H54 (cell line): ENCODE data around the gene UBC.
"Not testable (repeated sequence)": the region's sequence is repeated elsewhere in the genome, so short reads cannot be mapped to it uniquely, and the experiment has no call there.

ENCODE experiments used
- DNase-seq: peaks from one replicate; pipeline ENCODE4 v3.0.0; 2011; ENCODE audit warnings: low spot score, mixed read lengths; ENCODE audit not compliant: insufficient read length
- FAIRE-seq: peaks from 3 replicates; lab custom pipeline; 2011; peaks lifted over from hg19 to GRCh38; lab: Jason Lieb, UNC
- POLR2A ChIP-seq: IDR thresholded peaks from 2 replicates; pipeline ENCODE4 v1.6.1; 2011; ENCODE audit warnings: low read depth, mild to moderate bottlenecking, low read length

The UBC gene

DNA sequence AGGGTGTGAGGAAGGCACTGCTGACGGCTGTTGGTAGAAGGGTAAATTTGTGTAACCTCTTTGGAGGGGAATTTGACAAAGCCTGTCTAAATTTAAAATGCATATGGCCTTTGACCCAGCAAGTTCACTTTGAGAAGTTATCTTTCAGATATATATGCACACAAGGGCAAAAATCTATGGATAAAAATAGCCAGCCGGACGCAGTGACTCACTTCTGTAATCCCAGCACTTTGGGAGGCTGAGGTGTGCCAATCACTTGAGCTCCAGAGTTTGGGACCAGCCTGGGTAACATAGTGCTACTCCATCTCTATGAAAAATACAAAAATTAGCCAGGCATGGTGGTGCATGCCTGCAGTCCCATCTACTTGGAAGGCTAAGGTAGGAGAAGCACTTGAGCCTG, 13.4 kb downstream of the UBC start:
- no peak for FAIRE-seq
- DNase-seq, result no peak
- no peak for TF ChIP-seq POLR2A

DNA sequence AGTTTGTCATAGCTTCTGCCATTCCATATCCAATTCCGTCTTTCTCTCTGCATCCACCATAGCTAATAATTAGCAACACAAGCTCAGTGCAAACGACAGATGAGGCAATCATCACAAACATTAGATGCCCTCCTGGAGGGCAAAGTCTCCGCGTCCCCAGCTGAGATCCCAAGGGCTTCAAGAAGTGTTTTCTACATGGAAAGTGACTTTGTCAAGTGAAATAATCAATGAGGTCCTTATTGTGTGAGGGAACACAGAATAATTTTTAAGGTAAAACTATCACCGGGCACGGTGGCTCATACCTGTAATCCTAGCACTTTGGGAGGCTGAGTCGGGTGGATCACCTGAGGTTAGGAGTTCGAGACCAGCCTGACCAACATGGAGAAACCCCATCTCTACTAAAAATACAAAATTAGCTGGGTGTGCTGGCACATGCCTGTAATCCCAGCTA, 14.1 kb downstream of the UBC start:
- DNase-seq, FAIRE-seq: not testable (repeated sequence)

DNA sequence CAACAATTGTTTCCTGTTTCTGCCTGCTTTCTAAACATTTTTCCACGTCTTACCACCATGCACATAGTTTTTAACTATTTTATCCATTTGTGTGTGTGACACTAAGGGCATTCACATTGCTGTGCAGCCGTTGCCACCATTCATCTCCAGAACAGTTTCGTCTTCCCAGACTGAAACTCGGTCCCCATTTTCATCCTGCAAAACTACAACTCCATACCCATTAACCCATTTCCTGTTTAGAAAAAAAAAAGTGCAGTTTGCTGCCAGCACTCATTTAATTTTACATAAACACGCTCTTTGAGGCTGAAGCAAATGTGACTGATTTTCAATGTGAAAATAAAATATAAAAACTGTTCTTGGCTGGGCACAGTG, 15.5 kb downstream of the UBC start:
- FAIRE-seq, result no peak
- DNase-seq, result no peak
- TF ChIP-seq POLR2A, result no peak

DNA sequence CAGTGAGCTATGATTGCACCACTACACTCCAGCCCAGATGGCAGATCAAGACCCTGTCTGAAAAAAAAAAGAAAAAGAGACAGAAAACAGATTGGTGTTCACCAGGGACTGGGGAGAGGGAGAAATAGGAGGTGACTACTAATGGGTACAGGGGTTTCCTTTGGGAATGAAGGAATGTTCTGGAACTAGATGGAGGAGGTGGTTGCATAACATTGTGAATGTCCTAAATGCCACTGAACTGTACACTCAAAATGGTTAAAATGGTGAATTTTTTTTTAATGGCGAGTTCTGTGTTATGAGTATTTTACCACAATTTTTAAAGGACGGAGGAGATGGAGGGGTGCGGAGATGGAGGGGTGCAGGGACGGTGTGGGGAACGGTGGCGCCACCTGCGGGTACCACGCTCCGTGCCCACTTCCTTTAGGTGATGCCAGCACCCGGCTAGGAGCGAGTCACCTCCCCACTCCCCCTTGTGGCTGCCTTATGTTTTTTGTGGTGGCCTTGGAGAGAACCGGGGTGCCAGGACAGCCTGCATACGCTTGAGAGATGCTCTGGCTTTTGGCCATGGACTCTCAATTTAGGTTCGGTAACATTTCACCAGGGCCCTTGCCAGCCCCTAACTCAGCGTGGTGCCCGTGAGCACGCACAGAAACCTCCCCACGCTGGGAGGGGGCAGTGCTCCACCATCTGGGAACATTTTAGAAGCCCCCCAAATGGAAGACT, 16.1 kb downstream of the UBC start:
- no peak for TF ChIP-seq POLR2A
- no peak for DNase-seq
- no peak for FAIRE-seq

DNA sequence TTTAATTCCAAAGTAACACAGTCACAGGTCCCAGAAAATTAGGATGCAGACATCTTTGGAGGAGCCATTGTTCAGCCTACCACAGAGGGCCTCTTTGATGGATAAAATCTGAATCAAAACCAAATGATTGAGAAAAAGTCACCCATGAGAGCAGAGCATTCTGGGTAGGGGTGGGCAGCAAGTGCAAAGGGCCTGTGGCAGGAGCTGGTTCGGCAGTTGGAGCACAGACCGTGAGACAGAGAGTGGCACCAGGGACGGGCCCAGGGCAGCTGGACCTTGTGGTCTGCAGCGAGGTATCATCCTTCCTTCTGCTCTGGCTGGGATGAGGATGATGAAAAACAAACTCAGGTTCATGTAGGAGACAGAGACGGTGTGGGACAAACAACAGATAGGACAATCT, 18.0 kb downstream of the UBC start:
- no peak for FAIRE-seq
- TF ChIP-seq POLR2A, result no peak

DNA sequence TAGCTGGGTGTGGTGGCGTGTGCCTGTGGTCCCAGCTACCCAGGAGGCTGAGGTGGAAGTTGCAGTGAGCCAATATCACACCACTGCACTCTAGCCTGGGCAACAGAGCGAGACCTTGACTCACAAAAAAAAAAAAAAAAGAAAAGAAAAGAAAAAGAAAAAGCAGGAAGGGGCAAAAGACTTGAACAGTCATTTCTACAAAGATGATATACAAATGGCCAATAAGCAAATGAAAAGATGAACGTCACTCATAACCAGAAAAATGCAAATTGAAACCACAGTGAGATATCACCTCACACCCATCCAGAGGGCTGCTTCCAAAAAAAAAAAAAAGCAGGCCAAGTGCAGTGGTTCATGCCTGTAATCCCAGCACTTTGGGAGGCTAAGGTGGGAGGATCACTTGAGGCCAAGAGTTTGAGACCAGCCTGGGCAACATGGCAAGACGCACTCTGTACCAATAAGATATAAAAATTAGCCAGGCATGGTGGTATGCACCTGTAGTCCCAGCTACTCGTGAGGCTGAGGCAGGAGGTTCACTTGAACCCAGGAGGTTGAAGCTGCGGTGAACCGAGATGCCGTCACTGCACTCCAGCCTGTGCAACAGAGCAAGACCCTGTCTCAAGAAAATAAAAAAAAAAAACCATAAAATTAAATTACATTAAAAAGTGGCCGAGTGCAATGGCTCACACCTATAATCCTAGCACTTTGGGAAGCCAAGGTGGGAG, 20.5 kb downstream of the UBC start:
- no peak for TF ChIP-seq POLR2A
- DNase-seq (no peak), FAIRE-seq (no peak)

More for the DNA sequence above, 18.0 kb downstream of the UBC start:
- no peak for DNase-seq

DNA sequence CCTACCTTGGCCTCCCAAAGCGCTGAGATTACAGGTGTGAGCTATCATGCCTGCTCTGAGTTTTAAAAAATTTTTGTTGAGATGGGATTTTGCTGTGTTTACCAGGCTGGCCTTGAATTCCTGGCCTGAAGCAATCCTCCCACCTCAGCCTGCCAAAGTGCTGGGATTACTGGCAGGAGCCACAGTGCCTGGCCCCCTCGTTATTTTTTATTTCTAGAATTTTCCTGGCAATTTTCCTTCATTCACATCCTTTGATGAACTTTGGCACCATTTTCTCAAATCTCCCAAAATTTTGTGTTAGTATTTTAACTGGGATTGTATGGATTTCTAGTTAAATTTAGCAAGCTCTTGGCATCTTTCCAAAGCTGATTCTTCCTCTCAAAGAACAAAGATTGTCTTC, 26.2 kb downstream of the UBC start:
- DNase-seq, result no peak
- TF ChIP-seq POLR2A, result no peak

DNA sequence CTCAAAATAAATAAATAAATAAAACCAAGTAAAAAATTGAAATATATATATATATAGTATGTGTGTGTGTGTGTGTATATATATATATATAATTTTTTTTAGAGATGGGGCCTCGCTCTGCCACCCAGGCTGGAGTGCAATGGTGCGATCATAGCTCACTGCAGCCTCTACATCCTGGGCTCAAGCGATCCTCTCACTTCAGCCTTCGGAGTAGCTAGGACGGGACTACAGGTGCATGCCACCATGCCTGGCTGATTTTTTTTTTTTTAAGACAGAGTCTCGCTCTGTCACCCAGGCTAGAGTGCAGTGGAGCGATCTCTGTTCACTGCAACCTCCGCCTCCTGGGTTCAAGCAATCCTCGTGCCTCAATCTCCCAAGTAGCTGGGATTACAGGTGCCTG, 26.7 kb downstream of the UBC start:
- not testable (repeated sequence) for FAIRE-seq, DNase-seq

More for the DNA sequence above, 26.2 kb downstream of the UBC start:
- no peak for FAIRE-seq

DNA sequence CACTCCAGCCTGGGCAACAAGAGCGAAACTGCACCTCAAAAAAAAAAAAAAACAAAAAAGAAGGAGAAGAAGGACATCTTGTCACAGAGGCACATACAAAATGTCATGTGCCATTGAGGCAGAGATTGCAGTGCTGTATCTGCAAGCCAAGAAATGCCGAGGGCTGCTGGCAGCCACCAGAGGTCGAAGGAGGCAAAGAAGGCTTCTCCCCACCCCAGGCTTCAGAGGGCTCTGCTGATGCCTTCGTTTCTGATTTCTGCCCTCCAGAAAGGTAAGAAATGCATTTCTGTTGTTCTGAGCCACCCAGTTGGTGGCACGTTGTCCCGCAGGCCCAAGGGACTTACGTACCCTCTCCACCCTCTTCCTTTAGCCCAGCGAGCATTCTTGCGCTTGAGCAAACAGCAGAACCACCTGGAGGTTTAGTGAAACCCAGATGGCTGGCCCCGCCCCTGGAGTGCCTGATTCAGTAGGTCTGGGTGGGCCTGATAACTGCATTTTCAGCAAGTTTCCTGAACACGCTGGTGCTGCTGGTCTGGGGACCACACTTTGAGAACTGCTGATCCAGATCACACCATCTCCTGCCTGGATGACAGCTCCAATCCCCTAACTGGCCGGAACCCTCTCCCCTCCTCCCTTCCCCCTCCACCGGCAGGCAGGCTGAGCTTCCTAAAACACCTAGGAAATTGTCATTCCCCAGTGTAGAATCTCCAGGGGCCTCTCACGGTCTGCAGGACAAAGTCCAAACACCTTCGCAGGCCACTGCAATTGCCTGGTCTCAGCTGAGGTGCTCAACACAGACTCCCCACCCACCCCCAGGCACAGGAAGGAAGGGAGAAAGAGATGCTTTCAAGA, 29.6 kb downstream of the UBC start:
- no peak for DNase-seq

DNA sequence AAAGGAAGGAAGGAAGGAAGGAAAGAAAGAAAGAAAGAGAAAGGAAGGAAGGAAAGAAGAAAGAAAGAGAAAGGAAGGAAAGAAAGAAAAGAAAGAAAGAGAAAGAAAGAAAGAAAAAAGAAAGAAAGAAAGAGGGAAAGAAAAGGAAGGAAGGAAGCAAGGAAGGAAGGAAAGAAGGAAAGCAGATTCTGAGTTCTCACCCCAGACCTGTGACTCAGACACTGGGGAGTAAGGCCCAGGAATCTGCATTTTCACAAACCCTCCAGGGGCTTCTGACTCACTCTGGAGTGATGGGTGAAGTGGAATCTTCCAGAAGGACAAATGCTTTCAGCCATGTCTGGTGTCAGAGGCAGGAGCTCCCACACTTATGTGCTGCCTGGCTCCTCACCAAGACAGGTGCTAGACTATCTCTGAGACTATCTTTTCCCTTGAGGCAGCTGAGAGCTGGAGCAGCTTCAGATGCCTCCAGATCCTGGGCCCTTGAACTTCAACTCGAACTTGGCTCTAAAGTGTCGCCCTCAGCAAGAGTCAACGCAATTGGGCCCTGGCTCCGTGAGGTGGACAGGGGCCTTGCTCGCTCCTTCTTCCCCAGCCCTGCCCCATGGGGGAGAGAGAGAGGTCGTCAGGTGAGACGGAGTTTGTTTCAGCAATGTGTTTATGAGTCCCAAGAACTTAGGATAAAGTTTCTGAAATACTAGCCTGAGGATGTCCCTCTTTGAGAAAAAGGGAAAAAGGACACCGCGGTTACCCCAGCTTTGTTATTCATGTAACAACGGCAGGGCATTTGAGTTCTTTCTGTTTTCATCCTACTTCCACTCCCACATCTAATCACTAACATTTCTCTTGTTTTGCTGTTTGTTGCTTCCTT, 31.0 kb downstream of the UBC start:
- DNase-seq, result no peak
- no peak for TF ChIP-seq POLR2A
- FAIRE-seq, result no peak

More for the DNA sequence above, 29.6 kb downstream of the UBC start:
- no peak for TF ChIP-seq POLR2A
- FAIRE-seq, result no peak

DNA sequence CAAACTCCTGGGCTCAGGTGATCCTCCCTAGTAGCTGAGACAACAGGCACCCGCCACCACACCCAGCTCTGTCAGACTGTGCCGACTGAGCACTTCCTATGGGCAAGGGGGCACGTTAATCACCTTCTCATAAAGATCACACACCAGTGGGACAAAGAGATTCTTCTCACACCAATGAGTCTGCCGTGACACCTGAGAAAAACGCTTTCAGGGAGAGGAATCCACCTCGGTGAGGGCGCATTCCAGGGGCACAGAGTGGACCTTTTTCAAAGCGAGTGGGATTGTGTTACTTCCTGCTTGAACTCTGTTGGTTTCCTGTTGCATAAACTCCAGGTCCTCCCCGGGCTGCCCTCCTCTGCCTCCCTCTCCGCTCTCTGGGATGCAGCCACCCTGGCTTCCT, 33.3 kb downstream of the UBC start:
- no peak for TF ChIP-seq POLR2A
- DNase-seq (no peak), FAIRE-seq (no peak)

DNA sequence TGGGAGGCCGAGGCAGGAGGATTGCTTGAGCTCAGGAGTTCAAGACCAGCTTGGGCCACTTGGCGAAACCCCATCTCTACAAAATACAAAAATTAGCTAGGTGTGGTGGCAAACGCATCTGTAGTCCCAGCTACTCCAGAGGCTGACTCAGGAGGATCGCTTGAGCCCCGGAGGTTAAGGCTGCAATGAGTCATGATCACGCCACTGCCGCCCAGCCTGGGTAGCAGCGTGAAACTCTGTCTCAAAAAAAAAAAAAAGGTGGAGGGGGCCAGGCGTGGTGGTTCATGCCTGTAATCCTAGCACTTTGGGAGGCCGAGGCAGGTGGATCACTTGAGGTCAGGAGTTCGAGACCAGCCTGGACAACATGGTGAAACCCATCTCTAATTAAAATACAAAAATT, 34.1 kb downstream of the UBC start:
- FAIRE-seq, result peak; percentile 27
- DNase-seq, result not testable (repeated sequence)

DNA sequence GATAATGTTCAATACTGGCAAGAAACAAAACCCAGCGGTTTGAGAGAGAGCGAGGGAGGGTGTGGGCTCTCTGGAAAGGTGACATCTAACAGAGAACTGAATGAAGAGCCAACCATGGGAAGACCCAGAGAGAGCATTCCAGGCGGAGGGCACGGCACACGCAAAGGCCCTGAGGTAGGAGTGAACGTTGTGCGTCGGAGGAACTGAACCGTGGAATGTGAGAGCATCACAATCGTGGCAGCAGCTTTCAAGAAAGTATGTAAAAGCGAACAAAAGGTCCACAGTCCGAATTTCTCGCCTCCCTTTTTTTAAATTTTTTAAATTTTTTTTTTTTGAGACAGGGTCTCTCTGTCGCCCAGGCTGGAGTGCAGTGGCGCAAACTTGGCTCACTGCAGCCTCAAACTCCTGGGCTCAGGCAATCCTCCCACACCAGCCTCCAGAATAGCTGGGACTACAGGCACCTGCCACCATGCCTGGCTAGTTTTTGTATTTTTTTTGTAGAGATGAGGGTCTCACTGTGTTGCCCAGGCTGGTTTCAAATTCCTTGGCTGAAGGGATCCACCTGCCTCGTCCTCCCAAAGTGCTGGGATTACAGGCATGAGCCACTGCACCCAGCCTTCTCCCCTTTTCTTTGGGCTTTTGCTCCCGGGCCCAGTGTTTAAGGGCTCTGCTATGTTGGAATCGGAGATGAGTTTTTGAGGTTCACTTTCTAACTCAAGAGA, 35.5 kb downstream of the UBC start:
- DNase-seq (no peak), FAIRE-seq (no peak)
- TF ChIP-seq POLR2A, result no peak
